Muscle of back (tissue), 11 donors: ENCODE measurements around the gene DBH. TPM values are rescaled to one million over a fixed set of nuclear protein-coding genes. Genes with fewer than 3 reads are reported as not detected.
"Not testable (repeated sequence)": the region's sequence is repeated elsewhere in the genome, so short reads cannot be mapped to it uniquely, and the experiment has no call there.

Experiments
- DNase-seq, 3 donors: peaks; one replicate each; pipeline versions ENCODE4 v3.0.0 to v3.0.0-alpha.2; 2013
- polyA plus RNA-seq, 10 donors: library from polyadenylated mRNA; unstranded; fragments of 120-200 nt; gene quantifications; one replicate each; pipeline ENCODE4 v1.2.1, GENCODE V29; 2013; ENCODE audit not compliant: insufficient read length in 10 of 10

DBH gene
- polyA plus RNA-seq, 10 donors = 0.42 to 0.96 (median 0.63) TPM

DNA sequence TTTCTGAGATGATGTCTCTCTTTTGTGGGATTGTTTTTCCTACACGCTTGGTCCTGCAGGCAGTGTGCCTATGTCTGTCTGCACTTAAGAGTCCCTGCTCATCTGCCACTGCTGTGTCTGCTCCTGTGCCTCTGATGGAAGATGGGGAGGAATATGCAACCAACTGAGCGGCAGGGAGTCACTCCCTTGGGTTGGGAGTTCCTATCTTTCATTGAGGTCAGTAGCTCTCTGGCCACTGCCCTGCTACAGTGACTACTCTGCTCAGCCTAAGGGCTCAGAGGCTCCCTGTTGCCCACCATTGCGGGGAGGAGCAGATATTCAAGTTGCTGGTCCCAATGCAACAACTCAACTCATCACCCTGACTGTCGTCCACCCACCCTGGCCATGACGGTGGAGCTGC lies 13.6 kb upstream of the DBH start:
- DNase-seq = no peak

- not testable (repeated sequence) for DNase-seq
These were observed 10.2 kb upstream of the DBH start for GRCh38 chr9:133626008-133626407.

GRCh38 chr9:133627341-133627740 lies 8.8 kb upstream of the DBH start:
- no peak for DNase-seq

GRCh38 chr9:133628766-133629165 lies 7.4 kb upstream of the DBH start:
- no peak for DNase-seq

DNA sequence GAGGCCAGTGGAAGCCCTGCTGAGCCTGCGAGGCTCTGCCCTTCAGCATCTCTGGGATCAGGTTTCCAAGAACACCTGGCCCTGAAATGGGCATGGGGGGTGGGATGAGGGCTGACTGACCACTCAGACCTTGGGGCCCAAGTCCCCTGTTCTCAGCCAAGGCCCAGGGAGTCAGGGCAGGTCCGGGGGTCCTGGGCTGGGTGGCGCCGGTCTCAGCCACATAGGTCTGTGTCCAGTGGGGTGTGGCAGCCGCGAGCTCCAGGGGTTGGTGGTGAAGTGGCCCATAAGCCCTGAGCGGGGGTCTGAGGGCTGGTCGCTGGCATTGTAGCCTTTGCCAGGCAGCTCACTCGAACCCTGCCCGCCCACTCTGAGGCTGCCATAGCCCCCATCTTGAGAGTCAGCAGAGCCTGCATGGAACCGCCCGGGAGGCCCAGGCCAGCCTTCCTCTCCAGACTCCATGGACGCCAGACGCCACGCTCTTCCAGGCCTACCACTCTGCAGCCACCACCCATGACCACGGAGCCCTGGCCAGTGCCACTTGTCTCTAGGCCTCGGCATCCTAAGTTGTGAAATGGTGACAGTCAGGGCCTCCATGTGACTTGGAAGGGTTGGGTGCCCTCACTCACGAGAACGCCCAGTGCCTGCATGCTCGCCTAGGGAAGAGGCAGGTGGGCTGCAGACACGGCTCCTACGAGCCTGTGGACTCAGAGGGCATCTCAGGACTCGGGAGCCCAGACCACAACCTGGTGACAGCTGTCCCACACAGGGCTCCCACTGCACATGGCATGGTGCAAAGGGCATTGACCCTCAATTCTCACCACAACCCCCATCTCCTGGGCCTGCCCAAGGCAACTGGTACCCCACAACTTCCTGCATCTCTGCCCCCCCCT lies 6.7 kb upstream of the DBH start:
- no peak for DNase-seq

DNA sequence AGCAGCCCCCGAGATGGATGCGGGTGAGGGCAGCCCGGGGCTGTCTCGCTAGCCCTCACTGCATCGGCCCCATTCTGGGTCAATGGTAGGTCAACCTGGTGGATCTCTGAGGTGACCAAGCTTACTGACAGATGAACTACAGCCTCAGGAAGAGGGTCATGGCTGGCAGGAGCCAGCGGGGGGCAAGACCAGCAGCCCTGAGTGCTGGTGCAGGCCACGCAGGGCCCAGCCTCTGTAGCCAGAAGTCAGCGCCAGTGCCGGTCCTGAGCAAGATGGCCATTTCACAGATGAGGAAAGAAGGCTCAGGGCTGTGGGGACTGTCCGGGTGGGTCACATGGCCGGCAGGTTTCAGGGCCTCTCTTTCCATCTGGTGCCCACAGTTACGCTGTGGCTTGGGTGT lies 5.1 kb upstream of the DBH start:
- no peak for DNase-seq

DNA sequence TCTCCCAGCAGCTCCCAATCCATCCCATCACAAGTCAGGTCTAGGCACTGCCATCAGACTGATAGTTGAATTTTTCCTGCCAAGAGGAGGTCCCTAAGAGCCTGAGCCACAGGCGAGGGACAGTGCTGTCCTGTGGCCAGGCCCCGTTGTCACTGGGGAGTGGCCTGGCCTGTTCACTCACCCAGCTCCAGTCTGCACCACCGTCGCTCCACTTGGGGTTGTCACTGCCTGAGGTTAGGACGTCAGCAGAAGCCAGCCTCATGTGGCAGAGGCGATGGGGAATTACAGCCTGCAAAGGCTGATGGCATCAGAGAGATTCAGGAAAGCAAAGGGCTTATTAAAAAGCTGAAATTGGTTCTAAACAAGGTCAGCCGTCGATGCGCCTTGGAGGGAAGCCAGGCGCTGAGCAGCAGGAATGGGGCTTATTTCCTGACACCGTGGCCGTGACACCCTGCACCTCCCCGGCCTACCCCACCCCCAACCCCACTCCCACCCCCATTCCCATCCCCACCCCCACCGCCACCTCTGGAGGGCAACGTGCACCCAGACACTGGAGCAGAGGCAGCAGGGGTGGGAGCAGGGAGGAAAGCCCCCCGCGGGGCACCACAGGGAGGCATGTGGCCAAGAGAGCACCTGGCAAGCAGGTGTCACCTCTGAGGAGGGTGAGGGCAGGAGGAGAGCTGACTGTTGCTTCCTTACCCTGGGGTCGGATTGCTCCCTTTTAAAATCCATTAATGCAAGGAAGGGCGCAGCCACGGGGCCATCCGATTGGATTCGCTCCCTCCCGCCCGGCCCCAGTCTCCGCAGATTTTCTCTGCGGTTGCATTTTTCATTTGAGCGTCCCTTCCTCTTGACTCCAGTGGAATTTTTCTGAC lies 3.1 kb upstream of the DBH start:
- DNase-seq = no peak

DNA sequence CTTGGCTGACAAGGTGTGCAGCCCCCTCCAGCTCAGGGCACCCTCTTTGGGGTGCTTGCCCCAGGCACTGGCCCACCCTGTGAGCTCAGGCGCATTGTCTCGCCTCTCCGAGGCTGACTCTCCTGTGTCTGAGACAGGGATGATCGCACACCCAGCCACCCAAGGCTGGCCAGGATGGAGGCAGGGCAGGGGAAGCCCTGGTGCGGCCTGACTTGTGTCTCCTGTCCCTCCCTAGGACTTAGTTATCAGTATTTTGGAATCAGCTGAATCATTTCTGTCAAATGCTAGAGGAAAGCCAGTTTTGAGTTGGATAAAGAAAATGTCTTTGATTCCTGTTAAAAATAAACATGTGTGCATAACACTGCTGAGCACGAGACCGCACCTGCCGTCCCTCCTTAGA lies 2.5 kb upstream of the DBH start:
- DNase-seq = no peak

GRCh38 chr9:133634081-133634691 lies 2.0 kb upstream of the DBH start:
- DNase-seq = peak in 1 of 3 donors; percentile 23

GRCh38 chr9:133635098-133635497 lies 1.1 kb upstream of the DBH start:
- DNase-seq = no peak

- no peak for DNase-seq
These were observed 739 bp downstream of the DBH start for GRCh38 chr9:133636902-133637301.

GRCh38 chr9:133637451-133638055 lies 1.4 kb downstream of the DBH start:
- no peak for DNase-seq

DNA sequence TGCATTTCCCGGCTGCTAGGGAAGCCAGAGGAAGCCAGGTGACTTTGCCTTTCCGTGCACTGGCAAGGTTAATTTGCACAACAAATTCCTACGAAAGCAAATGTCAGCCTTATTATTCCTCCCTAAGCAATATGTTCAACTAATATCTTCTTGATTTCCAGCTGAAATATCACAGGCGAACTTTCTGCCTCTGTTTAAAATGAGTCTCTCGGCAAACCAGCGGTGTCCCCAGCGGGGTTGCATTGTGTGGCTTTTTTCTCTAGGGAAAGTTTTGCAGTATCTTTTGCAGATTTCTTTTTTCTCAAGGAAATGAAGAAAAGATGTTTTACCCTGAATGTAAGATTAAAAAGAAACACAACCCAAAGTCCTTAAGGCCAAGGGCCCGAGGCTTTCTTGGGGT lies 1.9 kb downstream of the DBH start:
- DNase-seq = no peak

- DNase-seq = no peak
These were observed 2.5 kb downstream of the DBH start for GRCh38 chr9:133638711-133639110.

- no peak for DNase-seq
These were observed 3.5 kb downstream of the DBH start for GRCh38 chr9:133639613-133640012.

- DNase-seq = no peak
These were observed 4.0 kb downstream of the DBH start for GRCh38 chr9:133640160-133640559.

DNA sequence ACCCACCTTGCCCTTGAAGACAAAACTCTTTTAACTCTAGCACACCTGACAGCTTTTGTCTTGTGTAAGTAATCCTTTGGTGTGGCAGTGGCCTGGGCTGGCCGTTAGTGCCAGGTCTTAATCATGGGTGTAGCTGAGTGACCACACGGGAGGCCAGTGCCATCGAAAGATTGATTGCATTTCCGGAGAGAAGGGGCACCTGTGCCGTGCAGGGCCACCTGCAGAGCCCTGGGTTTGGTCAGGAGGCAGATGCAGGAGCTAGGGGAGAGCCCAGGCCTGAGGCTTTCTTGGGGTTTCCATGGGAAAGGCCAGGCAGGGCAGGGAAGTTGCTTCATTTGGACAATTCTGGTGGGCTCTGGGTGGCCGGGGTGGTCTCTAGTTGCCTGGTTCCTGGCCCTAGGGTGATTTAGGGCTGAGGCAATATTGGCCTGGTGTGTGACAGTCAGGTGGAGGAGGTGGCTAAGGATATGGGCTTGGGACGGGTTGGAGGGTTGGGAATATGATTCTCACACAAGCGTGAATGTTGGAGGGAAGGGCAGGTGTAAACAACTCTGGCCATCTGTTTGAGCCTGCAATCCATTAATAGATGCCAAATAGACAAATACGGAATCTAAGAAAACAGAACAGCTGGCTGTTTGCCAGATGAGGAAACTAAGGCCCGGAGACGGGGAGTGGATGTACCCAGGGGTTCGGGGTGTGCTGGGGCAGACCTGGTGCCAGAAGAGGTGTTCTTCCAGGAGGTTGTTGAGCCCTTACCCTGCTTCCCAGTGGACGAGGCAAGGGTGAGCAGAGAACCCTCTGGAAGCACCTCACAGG lies 4.6 kb downstream of the DBH start:
- no peak for DNase-seq

- DNase-seq = no peak
These were observed 5.2 kb downstream of the DBH start for GRCh38 chr9:133641396-133641655.

DNA sequence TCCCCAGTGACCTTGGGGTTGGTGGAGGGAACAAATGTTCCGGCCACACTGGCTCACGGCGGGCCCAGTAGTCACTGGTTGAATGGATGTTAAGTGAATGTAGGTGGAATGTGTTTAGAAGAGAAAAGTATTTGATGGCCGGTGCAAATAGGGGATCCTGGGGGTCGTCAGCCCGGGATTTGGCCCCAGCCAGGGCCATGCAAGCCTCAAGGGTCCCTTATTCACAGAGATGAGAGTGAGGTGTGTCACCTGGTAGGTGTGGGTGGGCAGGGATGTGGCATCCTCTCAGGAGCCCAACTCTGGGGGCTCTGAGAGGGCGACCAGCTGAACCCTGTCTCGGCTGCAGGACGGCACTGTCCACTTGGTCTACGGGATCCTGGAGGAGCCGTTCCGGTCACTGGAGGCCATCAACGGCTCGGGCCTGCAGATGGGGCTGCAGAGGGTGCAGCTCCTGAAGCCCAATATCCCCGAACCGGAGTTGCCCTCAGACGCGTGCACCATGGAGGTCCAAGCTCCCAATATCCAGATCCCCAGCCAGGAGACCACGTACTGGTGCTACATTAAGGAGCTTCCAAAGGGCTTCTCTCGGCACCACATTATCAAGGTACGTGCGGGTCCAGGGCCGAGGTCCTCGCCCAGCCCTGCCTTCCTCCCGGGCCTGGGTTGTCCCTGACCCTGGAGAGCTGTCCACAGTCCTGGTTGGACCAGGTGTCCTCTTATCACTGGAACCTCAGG lies 5.9 kb downstream of the DBH start:
- no peak for DNase-seq

GRCh38 chr9:133642708-133643361 lies 6.7 kb downstream of the DBH start:
- DNase-seq = no peak
